GM21786 (cell line): ENCODE measurements around the gene CELF2.
A peak's percentile ranks its signal among the peaks of the same experiment; 100 is the strongest.

Source experiments
- ATAC-seq: cut with Tn5 transposase; IDR thresholded peaks from one replicate; pipeline ENCODE4 v1.9.1; 2021; ENCODE audit not compliant: unreplicated experiment

Gene CELF2

GRCh38 chr10:11057018-11057417 lies 39.3 kb downstream of the CELF2 start:
- no peak for ATAC-seq

- no peak for ATAC-seq
Measured at GRCh38 chr10:11057448-11057847, 39.8 kb downstream of the CELF2 start.

DNA sequence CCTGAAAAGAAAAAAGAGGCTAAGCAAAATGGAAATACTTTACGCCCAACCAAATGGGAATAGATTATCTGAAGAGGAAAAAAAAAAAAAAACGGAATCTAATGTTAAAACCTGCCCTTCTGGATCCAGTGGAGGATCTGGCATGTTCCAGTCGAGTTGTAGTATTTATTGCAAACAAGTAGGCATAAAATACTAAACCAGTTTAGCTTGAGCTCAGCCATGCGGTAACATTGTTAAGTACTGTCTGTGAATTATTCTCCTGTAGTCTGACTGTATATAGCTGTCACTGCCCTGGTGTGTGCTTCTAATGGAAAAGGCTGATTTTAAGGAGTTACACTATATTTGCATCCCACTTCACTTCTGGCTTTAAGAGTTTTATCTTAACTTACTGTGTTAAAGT lies 40.3 kb downstream of the CELF2 start:
- no peak for ATAC-seq

DNA sequence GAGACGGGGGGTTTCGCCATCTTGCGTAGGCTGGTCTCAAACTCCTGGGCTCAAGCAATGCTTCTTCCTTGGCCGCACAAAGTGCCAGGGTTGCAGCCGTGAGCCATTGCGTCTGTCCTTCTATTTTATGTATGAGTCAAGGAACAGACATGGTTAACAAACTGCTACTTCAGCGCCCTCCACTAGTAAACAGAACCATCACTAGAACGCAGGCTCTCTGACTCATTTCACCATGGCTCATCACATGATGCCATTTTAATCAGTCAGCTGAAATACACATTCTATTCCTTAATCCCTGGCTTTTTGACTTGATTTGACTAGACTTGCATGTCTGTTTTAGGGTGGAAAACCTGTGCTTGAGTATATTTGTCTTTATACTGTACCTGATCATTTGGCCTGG lies 41.3 kb downstream of the CELF2 start:
- ATAC-seq = no peak

DNA sequence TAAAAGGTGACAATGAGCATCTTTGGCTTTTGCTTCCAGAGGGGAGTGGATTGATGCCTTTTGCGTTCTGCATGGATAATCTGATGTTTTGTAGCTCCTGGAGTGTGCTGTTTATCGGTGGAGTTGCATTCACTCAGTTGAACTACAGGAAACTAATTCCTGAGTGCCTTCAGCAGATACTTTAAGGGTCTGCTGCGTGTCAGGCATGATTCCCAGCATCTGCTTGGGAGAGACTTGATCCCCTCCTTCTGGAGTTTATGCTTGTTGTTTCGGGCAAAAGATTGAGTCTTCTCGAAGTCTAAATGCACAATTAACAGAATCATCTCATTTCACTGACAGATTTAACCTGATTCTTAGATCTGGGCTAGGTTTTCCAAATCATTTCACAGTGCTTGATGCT lies 46.2 kb downstream of the CELF2 start:
- ATAC-seq = no peak

- ATAC-seq = no peak
Measured at GRCh38 chr10:11064832-11065231, 47.2 kb downstream of the CELF2 start.

DNA sequence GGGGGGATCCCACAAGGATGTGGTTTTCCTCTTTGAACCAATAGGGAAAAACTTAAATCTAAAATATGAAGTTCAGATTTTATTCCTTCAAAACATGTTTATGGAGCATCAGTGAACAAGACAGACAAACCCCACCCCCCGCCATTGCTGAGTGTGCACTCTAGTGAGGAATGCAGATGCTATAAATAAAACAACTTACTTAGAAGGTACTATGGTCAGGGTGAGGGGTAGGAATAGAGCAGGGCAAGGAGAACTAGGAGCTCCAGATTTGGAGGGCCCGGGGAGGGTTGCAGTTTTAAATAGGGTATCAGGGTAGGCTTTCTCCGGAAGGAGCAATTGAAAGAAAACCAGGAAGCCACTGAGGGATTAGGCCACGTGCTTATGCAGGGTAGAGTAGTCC lies 47.9 kb downstream of the CELF2 start:
- ATAC-seq = no peak

DNA sequence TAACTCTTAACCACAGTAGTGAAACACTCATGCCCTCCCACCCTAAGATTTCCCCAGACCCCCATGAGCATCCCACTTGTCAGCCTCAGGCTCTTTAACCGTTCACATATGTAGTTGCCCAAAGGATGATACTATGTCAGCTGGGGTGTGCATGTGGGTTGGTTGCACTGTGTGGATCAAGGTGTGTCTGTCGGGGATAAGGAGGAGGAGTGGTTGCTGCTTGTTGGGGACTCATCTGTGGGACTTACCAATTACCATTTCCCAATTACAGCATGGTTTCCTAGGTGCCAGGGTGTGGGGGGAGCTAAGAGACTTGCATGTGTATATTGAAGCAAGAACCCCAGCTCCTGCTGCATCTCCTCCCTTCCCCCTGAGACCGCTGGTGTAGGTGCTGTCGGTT lies 48.8 kb downstream of the CELF2 start:
- ATAC-seq = no peak

- no peak for ATAC-seq
Measured at GRCh38 chr10:11068861-11069633, 51.4 kb downstream of the CELF2 start.

DNA sequence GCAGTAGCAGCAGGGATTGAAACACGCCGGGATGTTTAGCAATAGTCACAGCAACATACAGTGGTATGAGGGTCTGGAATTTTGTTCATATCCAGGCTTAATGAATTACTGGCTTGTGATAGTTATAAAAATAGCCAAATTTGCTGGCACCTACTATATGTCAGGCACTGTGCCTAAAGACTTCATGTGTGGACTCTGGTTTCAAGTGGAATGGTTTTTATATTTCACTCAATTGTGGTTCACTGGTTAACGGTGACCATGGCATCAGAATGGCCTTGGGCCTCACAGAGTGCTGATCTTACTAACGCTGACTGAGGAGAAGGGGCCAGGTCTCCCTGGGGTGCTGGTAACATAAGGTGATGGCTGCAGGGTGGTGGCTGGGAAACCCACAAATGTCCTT lies 55.7 kb downstream of the CELF2 start:
- ATAC-seq = no peak

- ATAC-seq = peak; percentile 64
Measured at GRCh38 chr10:11074536-11075267, 57.0 kb downstream of the CELF2 start.

GRCh38 chr10:11076221-11076620 lies 58.5 kb downstream of the CELF2 start:
- ATAC-seq = no peak

- ATAC-seq = no peak
Measured at GRCh38 chr10:11080564-11080984, 62.9 kb downstream of the CELF2 start.

DNA sequence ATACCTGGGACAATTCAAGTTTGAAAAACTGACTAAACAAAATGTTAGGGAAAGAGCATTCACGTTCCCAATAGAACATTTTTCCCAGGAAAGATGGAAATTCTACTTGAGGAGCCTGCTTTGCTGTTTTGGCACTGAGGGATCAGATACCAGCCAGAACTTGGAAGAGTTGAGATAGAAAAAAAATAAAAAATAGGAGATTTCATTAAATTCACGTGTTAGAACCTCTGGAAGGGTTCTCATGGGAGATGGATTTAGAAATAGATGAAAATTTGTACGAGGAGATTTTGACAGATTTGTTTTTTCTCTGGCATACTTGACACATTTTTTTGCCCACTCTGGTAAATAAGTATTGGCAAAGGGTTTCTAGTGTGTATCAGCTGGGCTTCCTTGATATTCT lies 63.7 kb downstream of the CELF2 start:
- ATAC-seq = no peak

GRCh38 chr10:11082526-11082925 lies 64.9 kb downstream of the CELF2 start:
- no peak for ATAC-seq

DNA sequence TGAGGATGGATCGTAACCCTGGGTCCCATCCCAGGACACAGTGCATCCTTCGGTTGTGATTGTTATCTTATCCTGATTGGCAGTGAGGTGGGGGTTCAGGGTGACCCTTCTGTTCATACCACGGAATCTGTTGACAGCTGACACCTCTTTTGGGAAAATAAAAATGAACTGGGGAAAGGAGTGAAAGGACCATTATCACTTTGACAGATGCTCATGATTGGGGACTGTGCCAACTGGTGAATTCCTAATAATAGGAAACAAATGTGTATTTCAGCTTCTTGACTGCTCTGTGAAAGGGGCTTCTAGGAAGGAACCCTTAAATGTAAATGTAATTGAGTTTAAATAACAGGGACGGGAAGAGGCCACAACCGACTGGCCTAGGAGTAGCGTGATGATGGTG lies 65.4 kb downstream of the CELF2 start:
- no peak for ATAC-seq

GRCh38 chr10:11085545-11085944 lies 67.9 kb downstream of the CELF2 start:
- no peak for ATAC-seq

DNA sequence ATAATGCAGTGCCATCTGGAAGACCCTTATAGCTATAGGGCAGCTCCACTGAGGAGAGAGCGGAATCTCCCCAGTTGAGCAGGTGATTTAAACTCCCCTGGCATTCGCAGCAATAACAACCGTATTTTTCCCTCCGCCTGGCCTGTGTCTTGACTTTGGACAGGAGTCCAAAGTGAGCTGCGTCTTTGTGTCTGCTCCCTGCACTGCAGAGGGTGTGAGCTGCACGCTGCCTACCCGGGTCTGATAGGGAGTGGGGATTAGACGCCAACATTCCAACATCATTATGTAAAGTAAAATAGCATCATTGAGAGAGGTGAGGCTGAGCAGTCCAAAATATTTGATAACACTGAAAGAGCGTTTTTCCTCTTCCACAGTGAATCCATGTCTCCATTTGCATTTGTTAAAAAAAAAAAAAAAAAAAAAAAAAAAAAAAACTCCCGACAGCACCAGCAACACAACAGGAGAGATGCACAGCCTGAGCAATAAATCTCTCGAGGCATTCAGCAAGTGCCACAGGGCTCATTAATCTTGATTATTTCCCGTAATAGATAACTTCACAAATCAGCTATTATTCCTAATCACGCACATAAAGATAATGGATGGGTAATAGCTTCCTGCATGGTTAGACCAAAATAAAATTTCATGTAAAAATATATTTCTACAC lies 68.6 kb downstream of the CELF2 start:
- ATAC-seq = no peak

DNA sequence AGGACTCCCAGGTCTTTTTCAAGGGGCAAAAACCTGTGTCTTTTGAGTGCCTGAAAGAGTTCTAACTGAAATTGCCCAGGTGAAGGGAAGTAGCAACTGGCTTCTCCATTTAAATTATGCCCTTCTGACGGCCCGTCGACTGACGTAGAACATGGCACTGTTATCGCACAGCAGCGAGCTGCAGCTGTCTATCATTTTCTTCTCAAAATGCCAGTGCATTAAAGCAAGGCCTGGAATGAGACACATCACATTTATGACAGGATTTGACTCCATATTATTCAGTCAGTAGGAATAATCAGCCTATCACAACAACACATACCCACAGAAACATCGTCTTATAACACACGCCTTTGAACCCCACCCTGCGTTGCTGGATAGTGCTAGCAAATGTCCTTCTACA lies 69.7 kb downstream of the CELF2 start:
- no peak for ATAC-seq

DNA sequence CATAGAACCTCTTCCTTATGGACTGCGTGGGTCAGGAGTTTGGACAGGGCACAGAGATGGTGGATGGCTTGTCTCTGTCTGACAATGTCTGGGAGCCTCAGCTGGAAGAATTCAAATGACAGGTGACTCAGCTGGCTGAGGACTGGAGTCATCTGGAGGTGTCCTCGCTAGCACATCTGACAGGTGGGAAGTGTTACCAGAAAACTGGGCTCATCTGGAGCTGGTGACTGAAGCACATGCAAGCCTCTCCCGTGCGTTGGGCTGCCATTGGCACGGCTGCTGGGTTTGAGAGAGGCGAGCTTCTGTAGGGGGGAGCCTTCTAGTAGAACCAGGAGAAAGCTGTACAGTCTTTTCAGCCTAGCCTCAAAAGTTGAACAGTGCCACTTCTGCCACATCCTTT lies 71.0 kb downstream of the CELF2 start:
- ATAC-seq = no peak

GRCh38 chr10:11089272-11089671 lies 71.6 kb downstream of the CELF2 start:
- no peak for ATAC-seq

DNA sequence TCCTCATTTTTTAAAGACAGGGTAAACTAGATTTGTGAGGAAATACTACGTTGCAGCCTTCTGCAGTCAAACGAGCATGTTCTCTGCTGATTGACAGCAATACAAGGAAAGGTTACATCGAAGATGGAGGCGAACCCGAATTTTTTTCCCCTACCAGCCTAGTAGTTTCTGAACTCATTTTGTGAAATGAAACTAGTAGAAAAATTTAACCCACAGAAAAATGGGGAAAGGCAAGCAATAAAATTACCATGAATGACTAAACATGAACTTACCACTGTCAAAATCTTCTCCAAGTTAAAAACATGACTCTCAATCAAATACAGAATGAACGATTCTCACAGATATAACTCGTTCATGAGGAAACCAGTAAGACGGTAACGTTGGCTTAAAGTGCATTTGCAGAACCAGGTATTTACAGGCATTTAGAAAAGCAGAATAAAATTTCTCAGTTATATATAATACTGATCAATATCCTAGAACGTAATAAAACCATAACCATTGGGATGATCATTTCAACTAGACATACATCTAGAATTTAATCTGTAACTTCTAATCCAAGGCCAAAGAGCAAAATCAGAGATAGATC lies 73.9 kb downstream of the CELF2 start:
- no peak for ATAC-seq
